GM18502 (cell line): ENCODE results near the gene HOXD8.

Source experiments
- ATAC-seq: cut with Tn5 transposase; IDR thresholded peaks from one replicate; pipeline ENCODE4 v1.9.1; 2021; ENCODE audit warnings: mild to moderate bottlenecking; ENCODE audit not compliant: unreplicated experiment, poor library complexity

HOXD8 gene

DNA sequence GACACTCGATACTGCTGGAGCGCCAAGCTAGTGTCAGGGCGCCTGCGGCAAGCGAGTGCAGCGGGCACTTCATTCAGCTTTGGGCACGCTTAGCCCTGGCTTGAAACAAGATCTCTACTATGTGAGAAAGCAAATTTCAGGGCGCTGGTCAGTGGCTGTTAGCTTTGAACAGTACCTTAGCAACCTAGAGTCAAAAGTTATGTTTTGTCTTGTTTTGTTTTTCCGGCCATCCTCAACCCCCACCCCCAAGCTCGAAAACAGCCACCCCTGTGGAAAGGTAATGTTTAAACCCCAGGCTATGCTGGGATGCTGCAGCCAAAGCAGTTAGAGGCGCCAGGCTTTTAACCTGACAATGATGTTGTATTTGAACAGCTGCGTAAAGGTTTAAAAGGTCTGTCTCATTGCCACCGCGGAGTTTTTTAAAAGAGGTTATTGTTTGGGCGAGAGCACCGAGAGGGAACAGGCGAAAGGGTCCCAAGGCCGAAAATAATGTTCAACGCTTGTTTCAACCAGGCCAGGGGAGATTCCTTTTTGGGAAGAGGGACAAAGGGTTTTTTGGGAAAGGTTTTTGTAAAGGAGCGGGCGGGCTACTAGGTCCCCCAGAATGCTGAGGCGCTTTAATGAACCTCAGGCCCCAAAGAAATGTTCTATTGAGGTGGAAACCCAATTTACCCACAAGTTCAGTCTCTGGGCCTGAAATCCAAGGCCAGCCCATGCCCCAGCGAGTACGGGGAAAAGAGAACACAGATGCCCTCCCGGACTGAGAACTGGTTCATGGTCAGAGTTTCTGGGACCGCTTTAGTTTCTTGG, 15.2 kb upstream of the HOXD8 start:
- ATAC-seq: no peak

DNA sequence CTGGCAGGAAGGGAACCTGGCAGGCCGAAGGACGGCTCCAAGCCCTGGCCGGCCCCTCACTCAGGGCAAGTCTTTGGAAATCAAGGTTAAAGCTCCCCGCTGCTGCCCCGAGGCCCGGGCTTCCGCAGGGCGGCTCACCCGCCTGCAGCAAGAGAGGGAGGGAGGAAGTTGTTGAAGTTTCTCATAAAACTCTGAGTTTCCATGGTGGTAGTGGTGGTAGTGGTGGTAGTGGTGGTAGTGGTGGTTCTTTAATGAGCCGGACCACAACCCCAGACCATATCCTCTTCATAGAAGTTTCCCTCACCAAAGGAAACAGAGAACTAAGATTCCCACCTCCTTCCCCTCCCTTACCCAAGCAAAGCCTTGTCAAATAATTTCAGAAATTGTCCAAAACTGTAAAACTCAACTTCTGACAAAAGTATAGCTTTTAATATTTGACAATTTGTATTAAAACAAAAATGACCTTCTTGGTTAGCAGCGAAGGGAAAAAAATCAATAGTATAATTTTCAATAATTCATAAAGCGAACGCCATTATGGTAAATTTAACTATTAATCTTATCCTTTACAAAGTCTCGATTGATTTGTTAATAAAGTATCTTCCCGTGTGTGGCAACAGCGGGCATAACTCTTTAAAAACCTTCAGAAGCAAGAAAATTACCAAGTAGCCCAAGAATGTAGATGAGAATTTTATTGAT, 14.4 kb upstream of the HOXD8 start:
- no peak for ATAC-seq

DNA sequence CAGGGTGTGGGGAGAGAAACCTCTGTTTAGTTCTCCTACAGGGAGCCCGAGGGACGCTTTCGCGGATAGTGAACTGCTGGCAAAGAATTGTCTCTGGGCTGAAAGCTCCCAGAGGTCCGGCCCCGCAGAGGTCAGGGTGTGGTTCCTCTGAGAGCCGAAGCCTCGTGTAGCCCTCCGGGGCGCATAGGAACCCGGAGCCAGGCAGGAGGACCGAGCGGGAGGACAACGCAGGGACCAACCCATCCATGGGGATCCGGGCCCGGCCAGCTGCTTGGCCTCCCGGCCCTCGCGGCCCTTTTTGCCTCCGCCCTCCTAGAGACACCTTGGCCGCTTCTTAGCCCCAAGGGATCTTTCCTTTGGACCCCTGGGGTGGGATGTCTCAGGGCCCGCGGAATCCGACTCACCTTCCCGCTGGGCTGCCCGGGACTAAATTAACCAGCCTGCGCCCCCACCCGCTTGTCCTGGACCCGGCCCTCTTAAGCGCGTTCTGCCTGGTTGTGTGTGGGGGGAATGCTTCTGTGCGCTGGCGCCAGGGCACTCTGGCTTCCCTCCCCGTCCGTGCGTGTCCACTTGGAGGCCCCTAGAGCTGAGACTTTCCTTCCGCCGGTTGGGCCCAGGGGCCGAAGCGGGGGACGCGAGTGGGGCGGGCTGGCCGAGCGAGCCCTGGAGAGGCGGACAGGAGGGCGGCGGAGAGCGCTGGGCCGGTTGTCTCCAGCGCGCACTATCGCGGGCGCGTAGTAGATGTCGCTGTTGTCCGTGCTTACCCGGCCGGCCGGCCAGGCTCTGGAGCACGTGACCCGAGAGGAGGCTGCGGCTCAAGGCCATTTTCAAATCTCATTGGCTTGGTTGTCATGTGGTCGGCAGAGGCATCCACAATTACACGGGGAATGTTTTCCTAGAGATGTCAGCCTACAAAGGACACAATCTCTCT, 13.4 kb upstream of the HOXD8 start, which contains the start of gene HOXD10:
Gene HOXD10, plus strand, starts transcription at position 896 of the 931 bp plus-strand sequence. CDS start 56 bp downstream, outside the sequence.
- no peak for ATAC-seq

DNA sequence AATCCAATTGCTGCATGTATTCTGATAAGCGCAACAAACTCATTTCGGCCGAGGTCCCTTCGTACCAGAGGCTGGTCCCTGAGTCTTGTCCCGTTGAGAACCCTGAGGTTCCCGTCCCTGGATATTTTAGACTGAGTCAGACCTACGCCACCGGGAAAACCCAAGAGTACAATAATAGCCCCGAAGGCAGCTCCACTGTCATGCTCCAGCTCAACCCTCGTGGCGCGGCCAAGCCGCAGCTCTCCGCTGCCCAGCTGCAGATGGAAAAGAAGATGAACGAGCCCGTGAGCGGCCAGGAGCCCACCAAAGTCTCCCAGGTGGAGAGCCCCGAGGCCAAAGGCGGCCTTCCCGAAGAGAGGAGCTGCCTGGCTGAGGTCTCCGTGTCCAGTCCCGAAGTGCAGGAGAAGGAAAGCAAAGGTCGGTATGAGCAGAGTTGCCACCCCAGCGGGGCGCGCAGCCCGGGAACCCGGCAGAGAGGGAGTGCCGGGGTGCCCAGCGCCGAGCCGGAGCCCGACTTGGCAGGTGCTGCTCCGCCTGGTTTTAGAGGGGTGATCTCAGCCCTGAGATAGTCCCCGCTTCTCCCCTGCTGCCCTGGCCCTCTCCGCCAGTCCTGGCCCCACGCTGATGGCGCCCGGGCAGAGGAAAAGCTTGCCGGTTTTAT, 12.2 kb upstream of the HOXD8 start:
- no peak for ATAC-seq

DNA sequence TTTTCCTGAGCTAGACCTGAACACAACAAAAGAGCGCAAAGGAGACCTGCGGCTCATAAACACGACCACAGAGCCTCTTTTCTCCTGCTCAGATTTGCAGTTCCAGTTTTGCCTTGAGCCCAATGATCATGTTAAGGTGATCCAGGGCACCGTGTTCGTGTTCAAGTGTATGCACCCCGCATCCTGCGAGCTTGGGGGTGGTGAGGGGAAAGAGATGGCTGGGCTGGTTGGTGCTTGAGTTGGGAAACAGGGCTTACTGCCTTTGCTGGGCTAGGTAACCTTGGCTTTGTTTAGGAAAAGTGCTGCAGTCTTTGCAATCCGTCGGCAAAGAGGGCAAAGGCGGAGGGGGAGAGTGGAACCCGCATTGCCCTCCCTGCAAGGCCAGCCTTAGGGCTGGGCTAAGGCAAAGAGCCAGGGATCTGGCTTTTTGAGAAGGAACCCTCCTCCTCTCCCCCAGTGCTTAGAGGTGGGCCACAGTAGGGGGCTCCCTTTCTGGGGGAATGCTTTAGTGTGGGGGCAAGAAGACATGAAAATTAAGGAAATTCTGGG, 11.6 kb upstream of the HOXD8 start:
- ATAC-seq: no peak

DNA sequence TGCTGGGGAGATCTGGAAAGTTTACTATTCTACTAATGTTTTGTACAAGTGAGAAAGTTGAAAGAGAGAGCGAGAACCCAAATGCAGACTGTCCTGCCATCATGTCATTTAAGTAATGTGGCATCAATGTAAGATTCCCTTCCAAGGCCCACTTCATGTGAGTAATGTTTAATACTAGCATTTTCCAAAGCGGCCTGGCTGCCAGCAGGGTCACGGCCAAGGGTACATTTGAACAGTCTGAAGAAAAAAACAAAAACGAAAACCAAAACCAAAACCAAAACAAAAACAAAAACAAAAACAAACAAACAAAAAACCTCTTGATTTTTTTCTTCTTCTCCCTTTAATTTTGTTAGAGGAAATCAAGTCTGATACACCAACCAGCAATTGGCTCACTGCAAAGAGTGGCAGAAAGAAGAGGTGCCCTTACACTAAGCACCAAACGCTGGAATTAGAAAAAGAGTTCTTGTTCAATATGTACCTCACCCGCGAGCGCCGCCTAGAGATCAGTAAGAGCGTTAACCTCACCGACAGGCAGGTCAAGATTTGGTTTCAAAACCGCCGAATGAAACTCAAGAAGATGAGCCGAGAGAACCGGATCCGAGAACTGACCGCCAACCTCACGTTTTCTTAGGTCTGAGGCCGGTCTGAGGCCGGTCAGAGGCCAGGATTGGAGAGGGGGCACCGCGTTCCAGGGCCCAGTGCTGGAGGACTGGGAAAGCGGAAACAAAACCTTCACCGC, 10.7 kb upstream of the HOXD8 start:
- ATAC-seq: no peak

DNA sequence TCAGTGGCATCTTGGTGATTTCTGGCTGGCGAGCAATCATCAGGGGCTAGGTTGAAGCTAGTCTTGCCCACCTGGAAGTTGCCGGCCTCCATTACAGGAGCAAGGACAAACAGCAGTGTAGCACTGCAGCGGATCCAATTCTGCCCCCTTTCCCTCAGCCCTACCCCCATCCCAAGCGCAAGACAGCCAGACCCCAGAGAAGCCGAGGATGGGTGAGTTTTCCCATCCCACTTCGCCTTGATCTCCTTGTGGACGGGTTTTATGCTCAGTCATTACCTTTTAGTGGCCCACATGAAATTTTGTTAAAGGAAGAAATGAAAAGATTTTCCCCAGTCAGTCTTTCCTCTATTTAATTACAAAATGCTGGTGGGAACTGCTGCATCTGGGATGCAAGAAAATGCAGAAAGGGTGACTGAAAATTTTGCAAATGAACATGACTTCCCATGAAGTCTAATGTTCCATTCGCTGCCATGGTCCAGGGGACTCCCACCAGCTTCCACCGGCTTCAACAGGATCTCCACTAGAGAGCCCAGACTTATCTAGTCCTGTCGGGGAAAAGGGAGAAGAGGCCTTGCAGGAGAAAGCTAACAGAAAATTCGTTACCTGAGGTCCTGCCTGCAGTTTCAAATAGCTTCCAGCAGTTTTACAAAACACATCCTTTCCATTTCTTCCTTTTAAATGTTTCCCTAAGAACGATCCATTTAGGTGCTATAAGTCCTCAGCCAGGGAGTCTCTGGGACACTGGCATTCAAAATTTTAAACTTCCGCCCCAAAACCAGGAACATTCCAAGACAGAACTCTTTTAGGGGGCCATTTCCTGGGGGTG, 8.9 kb upstream of the HOXD8 start:
- no peak for ATAC-seq

DNA sequence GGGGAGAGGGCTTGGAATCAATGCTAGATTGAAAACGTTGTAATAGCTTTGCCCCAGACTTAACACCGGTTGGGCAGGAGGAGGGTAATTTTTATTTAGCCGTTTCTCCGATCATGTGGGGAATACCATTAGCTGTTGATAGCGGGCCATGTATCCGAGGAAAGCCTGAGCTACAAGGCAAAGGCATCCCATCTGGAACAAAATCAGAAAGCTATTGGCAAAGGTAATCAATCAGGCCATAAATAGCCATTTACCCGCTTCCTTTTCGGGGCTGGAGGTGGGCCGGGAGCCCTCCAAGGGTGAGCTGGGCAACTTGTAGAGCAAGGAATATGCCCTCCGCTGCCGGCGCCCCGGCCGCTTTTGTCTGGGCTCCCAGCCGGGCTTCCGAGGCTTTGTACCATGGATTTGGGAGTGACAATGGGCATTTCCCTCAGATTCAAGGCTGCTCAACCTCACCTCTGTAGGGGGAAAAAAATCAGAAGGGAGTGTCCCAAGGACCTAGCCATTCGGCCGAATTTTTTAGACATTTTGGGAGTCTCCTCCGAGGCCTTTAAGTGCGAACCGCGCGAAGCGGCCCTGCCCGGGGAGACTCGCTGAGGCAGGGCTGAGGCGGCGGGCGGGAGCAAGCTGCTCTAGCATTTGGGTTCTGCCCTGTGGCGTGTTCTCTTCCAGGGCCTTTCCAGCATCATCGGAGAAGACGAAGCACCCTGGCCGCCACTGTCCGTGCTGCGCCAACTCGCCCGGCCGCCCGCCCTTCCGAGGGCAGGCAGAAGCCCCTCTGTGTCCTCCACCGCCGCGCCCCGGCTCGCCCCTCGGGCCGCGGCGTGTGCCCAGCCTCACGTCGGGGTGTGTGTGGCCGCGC, 8.1 kb upstream of the HOXD8 start:
- no peak for ATAC-seq

DNA sequence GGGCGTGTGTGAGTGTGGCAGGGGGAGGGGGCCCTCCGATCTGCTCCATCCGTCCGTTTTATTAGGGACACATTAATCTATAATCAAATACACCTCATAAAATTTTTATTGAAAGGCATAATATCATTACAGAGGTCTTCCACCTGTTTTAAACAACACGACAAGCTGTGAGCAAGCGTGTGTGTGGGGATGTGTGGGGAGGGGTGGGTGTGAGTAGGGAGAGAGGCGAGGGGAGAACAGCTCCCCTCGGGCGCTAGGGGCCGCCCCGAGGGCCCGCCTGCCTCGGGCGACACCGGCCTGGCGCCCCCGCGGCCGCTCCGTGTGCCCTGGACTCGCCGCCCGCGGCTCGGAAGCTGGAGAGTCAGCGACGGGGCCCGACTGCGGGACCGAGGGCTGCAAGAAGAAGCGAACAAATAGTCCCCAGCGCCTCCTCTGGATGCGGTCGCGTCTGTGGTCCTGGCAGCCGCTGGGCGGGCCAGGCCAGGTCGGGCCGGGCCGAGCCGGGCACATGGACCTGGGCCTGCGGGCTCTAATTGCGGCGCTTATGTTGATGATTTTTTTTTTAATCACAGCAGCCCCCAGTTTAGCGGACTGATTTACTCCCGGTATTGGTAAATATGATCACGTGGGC, 7.3 kb upstream of the HOXD8 start:
- no peak for ATAC-seq

DNA sequence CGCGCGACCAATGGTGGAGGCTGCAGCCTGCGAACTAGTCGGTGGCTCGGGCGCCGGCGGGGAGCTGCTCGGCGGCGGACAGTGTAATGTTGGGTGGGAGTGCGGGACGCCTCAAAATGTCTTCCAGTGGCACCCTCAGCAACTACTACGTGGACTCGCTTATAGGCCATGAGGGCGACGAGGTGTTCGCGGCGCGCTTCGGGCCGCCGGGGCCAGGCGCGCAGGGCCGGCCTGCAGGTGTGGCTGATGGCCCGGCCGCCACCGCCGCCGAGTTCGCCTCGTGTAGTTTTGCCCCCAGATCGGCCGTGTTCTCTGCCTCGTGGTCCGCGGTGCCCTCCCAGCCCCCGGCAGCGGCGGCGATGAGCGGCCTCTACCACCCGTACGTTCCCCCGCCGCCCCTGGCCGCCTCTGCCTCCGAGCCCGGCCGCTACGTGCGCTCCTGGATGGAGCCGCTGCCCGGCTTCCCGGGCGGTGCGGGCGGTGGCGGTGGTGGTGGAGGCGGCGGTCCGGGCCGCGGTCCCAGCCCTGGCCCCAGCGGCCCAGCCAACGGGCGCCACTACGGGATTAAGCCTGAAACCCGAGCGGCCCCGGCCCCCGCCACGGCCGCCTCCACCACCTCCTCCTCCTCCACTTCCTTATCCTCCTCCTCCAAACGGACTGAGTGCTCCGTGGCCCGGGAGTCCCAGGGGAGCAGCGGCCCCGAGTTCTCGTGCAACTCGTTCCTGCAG, 6.7 kb upstream of the HOXD8 start, which contains the start of gene HOXD9:
Gene HOXD9, plus strand, starts transcription at position 37 of the 728 bp plus-strand sequence. Its CDS starts 50 bp downstream, at position 87.
- no peak for ATAC-seq

DNA sequence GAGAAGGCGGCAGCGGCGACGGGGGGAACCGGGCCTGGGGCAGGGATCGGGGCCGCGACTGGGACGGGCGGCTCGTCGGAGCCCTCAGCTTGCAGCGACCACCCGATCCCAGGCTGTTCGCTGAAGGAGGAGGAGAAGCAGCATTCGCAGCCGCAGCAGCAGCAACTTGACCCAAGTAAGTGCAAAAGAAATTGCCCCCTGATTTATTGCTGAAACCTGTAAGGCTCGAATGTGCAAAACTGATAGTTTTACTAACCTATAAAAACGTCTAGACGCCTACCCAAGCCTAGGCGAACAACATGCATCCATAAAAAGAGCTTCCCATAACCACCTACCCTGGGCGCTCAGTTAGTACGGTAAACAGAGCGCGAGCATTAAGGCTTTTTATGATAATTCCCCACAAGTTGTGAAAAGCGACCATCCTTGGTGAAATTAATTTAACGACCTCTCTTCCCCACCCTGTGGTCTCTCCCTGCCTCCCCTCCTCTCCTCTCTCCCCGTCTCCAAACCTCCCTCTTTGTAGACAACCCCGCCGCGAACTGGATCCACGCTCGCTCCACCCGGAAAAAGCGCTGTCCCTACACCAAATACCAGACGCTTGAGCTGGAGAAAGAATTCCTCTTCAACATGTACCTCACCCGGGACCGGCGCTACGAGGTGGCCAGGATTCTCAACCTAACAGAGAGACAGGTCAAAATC, 5.9 kb upstream of the HOXD8 start:
- ATAC-seq: no peak

DNA sequence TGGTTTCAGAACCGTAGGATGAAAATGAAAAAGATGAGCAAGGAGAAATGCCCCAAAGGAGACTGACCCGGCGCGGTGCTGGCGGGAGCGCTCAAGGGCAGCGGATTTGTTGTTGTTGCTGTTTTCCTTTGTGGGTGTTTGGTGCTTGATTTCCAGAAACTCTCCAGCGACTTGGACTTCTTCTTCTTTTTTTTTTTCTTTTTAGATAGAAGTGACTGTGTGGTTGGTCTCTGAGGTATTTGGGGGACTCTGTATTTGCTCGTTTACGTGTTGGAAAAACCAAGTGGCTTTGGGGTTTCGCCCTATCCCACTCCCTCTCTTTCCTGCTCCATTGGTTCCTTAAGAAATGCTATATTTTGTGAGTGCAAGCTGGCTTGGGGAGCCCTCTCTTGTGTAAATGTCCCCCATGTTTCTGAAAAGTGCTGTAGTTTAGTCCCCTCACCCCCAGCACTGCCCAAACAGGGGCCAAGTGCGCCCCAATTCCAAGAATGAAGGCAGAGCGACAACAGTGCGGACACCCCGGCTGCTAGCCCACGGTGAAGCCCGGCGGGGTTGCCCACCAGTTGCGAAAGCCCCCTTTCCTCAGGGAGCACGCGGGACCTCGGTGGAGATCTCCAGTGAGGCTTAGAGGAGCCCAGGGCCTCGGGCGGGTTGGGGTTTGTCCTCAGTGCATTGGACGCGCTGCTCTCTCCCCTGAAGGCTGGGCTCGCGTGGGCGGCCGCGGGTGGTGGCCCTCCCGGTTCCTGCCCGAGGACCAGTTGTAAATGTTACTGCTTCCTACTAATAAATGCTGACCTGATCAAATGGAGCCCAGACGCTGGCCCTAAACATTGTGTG, 5.2 kb upstream of the HOXD8 start:
- no peak for ATAC-seq

DNA sequence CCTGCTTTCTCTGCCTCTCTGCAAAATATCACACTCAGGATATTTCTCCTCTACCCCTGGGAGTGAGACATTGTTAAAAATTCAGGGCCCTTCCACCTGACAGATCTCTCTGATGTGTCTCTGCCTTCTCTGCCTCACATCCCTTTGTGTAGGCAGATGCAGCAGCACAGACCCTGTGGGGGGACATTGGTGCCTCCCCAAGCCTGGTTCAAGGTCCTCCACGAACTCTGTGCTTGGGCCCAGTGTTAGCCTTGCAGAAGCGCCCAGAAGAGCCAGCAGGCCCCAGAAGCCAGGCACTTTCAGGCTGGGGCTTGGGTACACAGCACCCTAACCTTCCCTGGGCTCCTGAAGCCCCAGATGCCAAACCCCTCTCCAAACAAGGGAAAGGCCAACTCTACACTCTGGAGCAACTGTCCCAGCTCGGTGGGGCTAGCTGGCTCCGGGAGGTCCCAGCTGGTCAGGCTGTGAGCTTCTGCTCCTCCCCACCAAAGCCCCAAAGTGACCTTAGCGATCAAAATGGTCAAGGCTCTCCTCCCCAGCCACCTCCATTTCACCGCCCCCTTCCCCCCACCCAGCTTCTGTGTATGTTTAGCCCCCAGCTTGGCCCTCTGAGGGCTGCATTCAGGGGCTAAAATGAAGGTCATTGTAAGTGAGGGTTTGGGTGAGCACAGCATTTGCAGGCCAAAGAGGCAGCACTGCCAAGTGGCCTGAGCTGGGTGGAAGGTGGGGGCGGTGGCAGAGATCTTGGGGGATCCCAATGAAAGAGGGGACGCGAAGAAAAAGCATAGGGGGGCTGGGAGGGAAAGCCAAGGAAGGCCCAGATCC, 4.3 kb upstream of the HOXD8 start:
- ATAC-seq: no peak

DNA sequence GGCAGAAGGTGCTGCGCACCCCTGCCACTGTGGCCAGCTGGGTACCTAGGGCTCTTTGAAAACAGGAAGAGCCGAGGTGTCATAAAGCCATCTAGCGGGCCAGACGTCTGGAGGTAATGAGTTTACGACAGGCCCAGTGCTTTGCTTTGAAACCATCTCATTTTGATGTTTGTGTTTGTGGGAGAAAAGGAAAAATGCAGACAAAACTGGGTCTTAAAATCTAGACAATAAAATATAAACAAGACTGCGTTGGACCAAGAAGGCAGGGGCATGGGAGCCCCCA, 3.8 kb upstream of the HOXD8 start:
- no peak for ATAC-seq
